ENCODE results near the gene IPCEF1.
"Not testable (repeated sequence)": the region's sequence is repeated elsewhere in the genome, so short reads cannot be mapped to it uniquely, and the experiment has no call there.

IPCEF1 gene

GRCh38 chr6:154334147-154334546, 22.5 kb downstream of the IPCEF1 start:
- not testable (repeated sequence) for DNase-seq (ENCODE audit: low read depth in 2 of 2, low spot score in 1 of 2)

- DNase-seq (ENCODE audit: low read depth in 2 of 2, low spot score in 1 of 2): no peak
Observed at GRCh38 chr6:154331750-154332149, 24.9 kb downstream of the IPCEF1 start.

- no peak for DNase-seq (ENCODE audit: low read depth in 2 of 2, low spot score in 1 of 2)
Observed at GRCh38 chr6:154329350-154330170, 27.0 kb downstream of the IPCEF1 start.

- DNase-seq (ENCODE audit: low read depth in 2 of 2, low spot score in 1 of 2): not testable (repeated sequence)
Observed at GRCh38 chr6:154327313-154327712, 29.3 kb downstream of the IPCEF1 start.

- DNase-seq (ENCODE audit: low read depth in 2 of 2, low spot score in 1 of 2): no peak
Observed at GRCh38 chr6:154325142-154325541, 31.5 kb downstream of the IPCEF1 start.

- no peak for DNase-seq (ENCODE audit: low read depth in 2 of 2, low spot score in 1 of 2)
Observed at GRCh38 chr6:154320181-154320580, 36.4 kb downstream of the IPCEF1 start.

- no peak for DNase-seq (ENCODE audit: low read depth in 2 of 2, low spot score in 1 of 2)
Observed at GRCh38 chr6:154319231-154319858, 37.3 kb downstream of the IPCEF1 start.

GRCh38 chr6:154318721-154319120, 37.9 kb downstream of the IPCEF1 start:
- no peak for DNase-seq (ENCODE audit: low read depth in 2 of 2, low spot score in 1 of 2)

- no peak for DNase-seq (ENCODE audit: low read depth in 2 of 2, low spot score in 1 of 2)
Observed at GRCh38 chr6:154316131-154316530, 40.5 kb downstream of the IPCEF1 start.

GRCh38 chr6:154314084-154314483, 42.5 kb downstream of the IPCEF1 start:
- no peak for DNase-seq (ENCODE audit: low read depth in 2 of 2, low spot score in 1 of 2)

- no peak for DNase-seq (ENCODE audit: low read depth in 2 of 2, low spot score in 1 of 2)
Observed at GRCh38 chr6:154308986-154309385, 47.6 kb downstream of the IPCEF1 start.

GRCh38 chr6:154307696-154308425, 48.7 kb downstream of the IPCEF1 start:
- DNase-seq (ENCODE audit: low read depth in 2 of 2, low spot score in 1 of 2): no peak

GRCh38 chr6:154307147-154307546, 49.5 kb downstream of the IPCEF1 start:
- DNase-seq (ENCODE audit: low read depth in 2 of 2, low spot score in 1 of 2): not testable (repeated sequence)

GRCh38 chr6:154306696-154307095, 49.9 kb downstream of the IPCEF1 start:
- DNase-seq (ENCODE audit: low read depth in 2 of 2, low spot score in 1 of 2): no peak

GRCh38 chr6:154304191-154304590, 52.4 kb downstream of the IPCEF1 start:
- DNase-seq (ENCODE audit: low read depth in 2 of 2, low spot score in 1 of 2): no peak

GRCh38 chr6:154303642-154304041, 53.0 kb downstream of the IPCEF1 start:
- not testable (repeated sequence) for DNase-seq (ENCODE audit: low read depth in 2 of 2, low spot score in 1 of 2)

- DNase-seq (ENCODE audit: low read depth in 2 of 2, low spot score in 1 of 2): peak in 1 of 2 donors; percentile 8
Observed at GRCh38 chr6:154301839-154302752, 54.5 kb downstream of the IPCEF1 start.

GRCh38 chr6:154301086-154301625, 55.4 kb downstream of the IPCEF1 start:
- DNase-seq (ENCODE audit: low read depth in 2 of 2, low spot score in 1 of 2): no peak

GRCh38 chr6:154298297-154298696, 58.3 kb downstream of the IPCEF1 start:
- no peak for DNase-seq (ENCODE audit: low read depth in 2 of 2, low spot score in 1 of 2)

- no peak for DNase-seq (ENCODE audit: low read depth in 2 of 2, low spot score in 1 of 2)
Observed at GRCh38 chr6:154297721-154298120, 58.9 kb downstream of the IPCEF1 start.

GRCh38 chr6:154297210-154297609, 59.4 kb downstream of the IPCEF1 start:
- DNase-seq (ENCODE audit: low read depth in 2 of 2, low spot score in 1 of 2): no peak
